A172 (cell line): ENCODE data around the gene RIT1. TPM values are rescaled to one million over a fixed set of nuclear protein-coding genes. Genes with fewer than 3 reads are reported as not detected.

Source experiments
- DNase-seq: peaks from one replicate; pipeline ENCODE4 v3.0.0-alpha.2; 2015; ENCODE audit warnings: low spot score
- total RNA-seq: library from RNA; depleted of rRNA; stranded (reverse); fragments of >200 nt; shearing (Covaris generic); gene quantifications from 2 replicates; pipeline ENCODE4 v1.2.3, GENCODE V29; 2014; rRNA removed

Gene RIT1
- total RNA-seq, 1 experiment from 2014 or later: 81.9 TPM

DNA sequence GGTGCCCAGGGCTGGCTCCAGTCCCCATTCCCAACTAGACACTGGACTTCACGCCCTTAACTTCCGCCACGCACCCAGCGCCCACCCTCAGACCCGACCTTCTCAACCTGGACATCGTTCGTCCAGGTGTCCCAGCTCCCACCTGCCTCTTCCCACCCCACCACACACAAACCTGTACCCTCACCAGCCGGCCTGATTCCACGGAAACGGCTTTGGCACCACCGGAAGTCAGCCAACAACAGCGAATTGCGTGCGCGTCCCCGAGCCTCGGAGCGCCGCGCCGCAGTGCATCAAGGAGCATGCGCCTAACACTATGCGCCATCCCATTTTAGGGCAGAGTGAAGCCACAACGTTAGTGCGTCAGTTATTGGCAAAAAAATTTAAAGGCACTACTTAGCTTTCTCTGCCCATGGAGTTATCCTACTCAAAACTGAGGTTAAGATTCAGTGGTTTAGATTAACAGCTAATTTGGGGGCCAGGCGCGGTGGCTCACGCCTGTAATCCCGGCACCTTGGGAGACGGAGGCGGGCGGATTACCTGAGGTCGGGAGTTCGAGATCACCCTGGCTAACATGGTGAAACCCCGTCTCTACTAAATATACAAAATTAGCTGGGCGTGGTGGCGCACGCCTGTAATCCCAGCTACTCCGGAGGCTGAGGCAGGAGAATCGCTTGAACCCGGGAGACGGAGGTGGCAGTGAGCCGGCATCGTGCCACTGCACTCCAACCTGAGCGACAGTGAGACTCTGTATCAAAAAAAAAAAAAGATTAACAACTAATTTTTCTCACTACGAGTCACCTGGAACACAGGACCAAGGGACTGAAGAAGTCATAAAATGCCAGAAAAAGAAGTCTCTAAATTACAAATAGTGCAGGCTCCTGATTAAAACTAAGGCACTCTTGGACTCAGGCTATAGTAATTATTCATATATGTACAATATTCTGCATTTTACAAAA is 53.9 kb downstream of the RIT1 start, which contains the start of gene GON4L:
Gene GON4L (minus strand): TSS at position 240 of the 956 bp plus-strand sequence. CDS start 3,434 bp downstream, outside the sequence.
- DNase-seq: peak; percentile 97

DNA sequence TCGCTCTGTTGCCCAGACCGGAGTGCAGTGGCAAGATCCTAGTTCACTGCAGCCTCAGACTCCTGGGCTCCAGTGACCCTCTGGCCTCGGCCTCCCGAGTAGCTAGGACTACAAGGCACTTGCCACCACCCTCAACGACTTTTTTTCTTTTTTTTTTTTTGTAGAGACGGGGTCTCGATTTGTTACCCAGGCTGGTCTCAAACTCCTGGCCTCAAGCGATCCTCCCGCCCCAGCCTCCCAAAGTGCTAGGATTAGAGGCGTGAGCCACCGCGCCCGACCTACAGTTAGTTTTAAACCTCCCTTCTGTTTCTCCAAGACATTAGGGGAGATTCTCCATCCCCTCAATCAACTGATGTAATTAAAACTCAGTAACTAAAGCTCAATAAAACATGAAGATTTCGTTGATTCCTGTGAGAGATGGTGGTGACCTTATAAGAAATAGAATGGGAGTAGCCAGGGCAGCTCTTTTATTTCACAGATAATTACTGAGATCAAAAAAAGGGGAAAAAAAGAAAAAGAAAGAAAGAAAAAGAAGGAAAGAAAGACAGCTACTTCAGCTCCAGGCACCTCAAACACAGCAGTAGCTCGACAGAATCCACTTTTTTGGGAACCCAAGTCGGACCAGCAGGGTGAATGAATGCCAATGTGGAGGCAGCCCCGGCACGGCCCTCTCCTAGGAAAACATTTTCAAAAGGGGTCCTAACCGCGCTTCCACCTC is 54.7 kb downstream of the RIT1 start:
- no peak for DNase-seq

DNA sequence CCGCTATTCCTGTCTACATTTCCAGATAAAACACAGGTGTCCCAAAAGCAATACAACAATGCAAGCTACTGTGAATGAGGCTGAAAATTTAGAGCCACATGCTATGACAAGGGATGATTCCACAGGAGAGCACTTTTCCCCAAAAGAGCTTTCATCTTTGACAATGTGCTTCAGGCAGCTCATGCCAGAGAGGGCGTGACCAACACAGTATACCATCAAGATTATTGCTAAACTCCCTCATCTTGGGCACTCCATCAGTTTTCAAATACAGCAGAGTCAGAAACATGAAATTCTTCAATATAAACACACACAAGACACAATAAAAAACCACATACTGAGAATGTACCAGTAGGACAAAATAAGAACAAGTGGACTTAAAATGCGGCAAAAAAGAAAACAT is 60.8 kb downstream of the RIT1 start:
- DNase-seq: no peak

DNA sequence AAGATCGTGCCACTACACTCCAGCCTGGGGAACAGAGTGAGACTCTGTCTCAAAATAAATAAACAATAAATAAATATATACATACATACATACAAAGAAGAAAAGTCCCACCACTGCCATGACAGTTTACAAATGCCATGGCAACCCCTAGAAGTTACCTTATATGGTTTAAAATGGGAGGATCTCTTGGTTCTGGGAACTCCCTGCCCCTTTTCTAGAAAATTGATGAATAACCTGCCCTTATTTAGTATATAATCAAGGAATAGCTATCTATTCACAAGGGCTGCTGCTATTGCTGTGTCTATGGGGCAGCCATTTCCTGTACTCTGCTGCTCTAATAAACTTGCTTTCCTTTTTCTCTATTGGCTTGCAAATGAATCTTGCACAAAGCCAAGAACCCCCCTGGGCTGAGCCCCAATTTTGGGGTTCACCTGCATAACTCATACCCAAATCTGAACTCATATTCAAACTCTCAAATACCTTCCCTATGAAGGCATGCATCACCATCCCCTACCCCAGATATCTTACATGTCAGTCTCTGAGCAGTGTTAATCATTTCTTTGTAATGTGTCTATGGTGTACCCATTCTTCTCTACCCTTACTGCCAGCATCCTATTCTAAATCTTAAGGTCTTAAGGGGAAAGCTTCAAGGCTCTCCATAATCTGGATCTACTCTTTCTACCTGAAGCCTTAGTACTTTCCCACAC is 63.2 kb downstream of the RIT1 start:
- no peak for DNase-seq

Other genes with a start within 250 kb of the RIT1 start
- gene YY1AP1, start 222.6 kb downstream of the RIT1 start, total RNA-seq: 48.2 and 64.7 TPM in 2 replicates
- gene DAP3, start 222.3 kb downstream of the RIT1 start, total RNA-seq: 117 and 160 TPM in 2 replicates
- gene GON4L, start 54.1 kb downstream of the RIT1 start, total RNA-seq: 26.9 and 29.6 TPM in 2 replicates
- gene SYT11, start 51.8 kb downstream of the RIT1 start, total RNA-seq: 63.9 and 64.5 TPM in 2 replicates
- gene KHDC4, start 23.1 kb upstream of the RIT1 start, total RNA-seq: 52.3 and 53.9 TPM in 2 replicates
- not detected in 2 replicates for gene RXFP4, start 30.3 kb upstream of the RIT1 start, total RNA-seq
- 153 and 155 TPM in 2 replicates for gene ARHGEF2, start 67.2 kb upstream of the RIT1 start, total RNA-seq
- gene SSR2, start 109.6 kb upstream of the RIT1 start, total RNA-seq: 573 and 778 TPM in 2 replicates
- gene UBQLN4, start 142.4 kb upstream of the RIT1 start, total RNA-seq: 35.9 and 37.1 TPM in 2 replicates
- 179 TPM in 2 replicates for gene LAMTOR2, start 143.4 kb upstream of the RIT1 start, total RNA-seq
- 0.12 TPM in 1 of 2 replicates, not detected in the other for gene RAB25, start 149.8 kb upstream of the RIT1 start, total RNA-seq
- gene MEX3A, start 171.1 kb upstream of the RIT1 start, total RNA-seq: 11.2 and 12.5 TPM in 2 replicates
- gene LMNA, start 203.4 kb upstream of the RIT1 start, total RNA-seq: 1,695 and 2,065 TPM in 2 replicates
- gene SEMA4A, start 242.2 kb upstream of the RIT1 start, total RNA-seq: 0.31 TPM in 1 of 2 replicates, not detected in the other